Heart left ventricle (tissue), 13 donors: ENCODE results near the gene RAB3GAP1.

Experiments used
- POLR2A ChIP-seq, 2 donors: fragments of 450-650 bp; IDR thresholded peaks; one replicate each; pipeline ENCODE4 v1.6.1; 2017; ENCODE audit warnings: antibody characterized with exemption in 2 of 2, mild to moderate bottlenecking in 2 of 2, moderate library complexity in 2 of 2
- TF ChIP-seq, protein P1 (sequence below), 12 donors: fragments of 200-600 bp; sonication (generic) in 4 of 12; IDR thresholded peaks; one replicate each; pipeline versions ENCODE4 v1.5.0 to v1.8.0; 2018 to 2022; ENCODE audit warnings: antibody characterized with exemption in 12 of 12, mild to moderate bottlenecking in 5 of 12
- donor health status: ischemic (EF 13 %, LVEDD 7.1; RV severe dilation, severe dysfunction).
- donor health status: DM: no; HTN: yes; CAD: no.
- donor health status: DM: no; HTN: no; CAD: no.
- donor health status: ischemic (EF 25% LVEDD 6.9; RV normal size, moderate dysfunction).
- donor health status: ischemic (EF 25% LVEDD 5.7; RV mildly dilated, moderate dysfunction).
- donor health status: ischemic (EF 35%, LVEDD 5.7; RV mildly dilated, moderate dysfunction).
- donor health status: nonischemic (EF 11% LVEDD 7.7; RV severe dilation, severe dysfunction).
- donor health status: DM: yes; HTN: yes; CAD: no.
- donor health status: PGD.
- donor health status: ischemic (EF 29% LVEDD 5.4; RV normal size, mild dysfunction).
- donor health status: nonischemic (EF 23%, LVEDD 6.1; RV moderate dilation, normal function).

DNA sequence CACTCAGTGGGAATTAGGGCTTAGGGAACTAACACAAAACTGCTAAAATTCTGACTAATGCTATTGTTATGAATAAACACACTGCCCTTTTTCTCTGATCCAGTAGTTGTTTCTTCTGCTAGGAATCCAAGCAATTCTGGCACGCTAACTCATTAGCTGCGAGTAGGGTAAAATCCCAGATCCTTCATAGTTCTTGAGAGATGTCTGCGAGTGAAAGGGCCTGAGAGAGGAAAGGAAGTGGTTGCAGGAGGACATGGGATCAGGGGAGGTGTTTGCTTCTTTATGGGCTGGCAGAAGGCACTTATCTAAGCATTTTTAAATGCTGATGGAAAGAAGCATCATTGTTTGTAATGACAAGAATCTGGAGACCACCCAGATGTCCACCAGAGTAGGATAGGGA is 14.3 kb upstream of the RAB3GAP1 start:
- TF ChIP-seq, protein P1, sequence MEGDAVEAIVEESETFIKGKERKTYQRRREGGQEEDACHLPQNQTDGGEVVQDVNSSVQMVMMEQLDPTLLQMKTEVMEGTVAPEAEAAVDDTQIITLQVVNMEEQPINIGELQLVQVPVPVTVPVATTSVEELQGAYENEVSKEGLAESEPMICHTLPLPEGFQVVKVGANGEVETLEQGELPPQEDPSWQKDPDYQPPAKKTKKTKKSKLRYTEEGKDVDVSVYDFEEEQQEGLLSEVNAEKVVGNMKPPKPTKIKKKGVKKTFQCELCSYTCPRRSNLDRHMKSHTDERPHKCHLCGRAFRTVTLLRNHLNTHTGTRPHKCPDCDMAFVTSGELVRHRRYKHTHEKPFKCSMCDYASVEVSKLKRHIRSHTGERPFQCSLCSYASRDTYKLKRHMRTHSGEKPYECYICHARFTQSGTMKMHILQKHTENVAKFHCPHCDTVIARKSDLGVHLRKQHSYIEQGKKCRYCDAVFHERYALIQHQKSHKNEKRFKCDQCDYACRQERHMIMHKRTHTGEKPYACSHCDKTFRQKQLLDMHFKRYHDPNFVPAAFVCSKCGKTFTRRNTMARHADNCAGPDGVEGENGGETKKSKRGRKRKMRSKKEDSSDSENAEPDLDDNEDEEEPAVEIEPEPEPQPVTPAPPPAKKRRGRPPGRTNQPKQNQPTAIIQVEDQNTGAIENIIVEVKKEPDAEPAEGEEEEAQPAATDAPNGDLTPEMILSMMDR (IDR thresholded peaks at IDR 0.05), result no peak
- TF ChIP-seq POLR2A (IDR thresholded peaks at IDR 0.05), result no peak
